GM21786 (cell line): ENCODE measurements around the gene USH2A.

Source experiments
- ATAC-seq: cut with Tn5 transposase; IDR thresholded peaks from one replicate; pipeline ENCODE4 v1.9.1; 2021; ENCODE audit not compliant: unreplicated experiment

USH2A gene

GRCh38 chr1:216422821-216423520, at the start of gene USH2A:
TSS of gene USH2A (minus strand) at chr1:216423448. CDS start at chr1:216422336, 1,112 bp downstream.
- ATAC-seq: no peak

- ATAC-seq: no peak
These were observed 43.0 kb upstream of the USH2A start for GRCh38 chr1:216466162-216466801.

- ATAC-seq: no peak
These were observed 41.2 kb upstream of the USH2A start for GRCh38 chr1:216464489-216464888.

- no peak for ATAC-seq
These were observed 39.0 kb upstream of the USH2A start for GRCh38 chr1:216462066-216462775.

GRCh38 chr1:216461466-216461865, 38.2 kb upstream of the USH2A start:
- no peak for ATAC-seq

GRCh38 chr1:216459651-216460207, 36.5 kb upstream of the USH2A start:
- no peak for ATAC-seq

- ATAC-seq: no peak
These were observed 35.6 kb upstream of the USH2A start for GRCh38 chr1:216458812-216459211.

- ATAC-seq: no peak
These were observed 34.1 kb upstream of the USH2A start for GRCh38 chr1:216457356-216457755.

GRCh38 chr1:216456682-216457081, 33.4 kb upstream of the USH2A start:
- ATAC-seq: no peak

GRCh38 chr1:216453777-216454176, 30.5 kb upstream of the USH2A start:
- ATAC-seq: no peak

GRCh38 chr1:216450227-216450626, 27.0 kb upstream of the USH2A start:
- no peak for ATAC-seq

GRCh38 chr1:216448011-216448510, 24.8 kb upstream of the USH2A start:
- no peak for ATAC-seq

- ATAC-seq: no peak
These were observed 14.4 kb upstream of the USH2A start for GRCh38 chr1:216437603-216438002.

GRCh38 chr1:216434232-216434631, 11.0 kb upstream of the USH2A start:
- no peak for ATAC-seq

GRCh38 chr1:216433175-216433574, 9.9 kb upstream of the USH2A start:
- no peak for ATAC-seq

- no peak for ATAC-seq
These were observed 7.5 kb upstream of the USH2A start for GRCh38 chr1:216430744-216431143.

GRCh38 chr1:216425577-216425976, 2.3 kb upstream of the USH2A start:
- no peak for ATAC-seq

GRCh38 chr1:216420746-216421145, 2.5 kb downstream of the USH2A start:
- ATAC-seq: no peak

GRCh38 chr1:216420263-216420662, 3.0 kb downstream of the USH2A start:
- no peak for ATAC-seq

GRCh38 chr1:216416488-216416887, 6.8 kb downstream of the USH2A start:
- ATAC-seq: no peak

- no peak for ATAC-seq
These were observed 13.2 kb downstream of the USH2A start for GRCh38 chr1:216410026-216410425.

- ATAC-seq: no peak
These were observed 32.3 kb downstream of the USH2A start for GRCh38 chr1:216390956-216391355.
